Tibial nerve (tissue), 4 donors: ENCODE measurements around the gene RIPK1. TPM values are rescaled to one million over a fixed set of nuclear protein-coding genes. Genes with fewer than 3 reads are reported as not detected.

Source experiments
- DNase-seq, 2 donors: peaks; one replicate each; pipeline ENCODE4 v3.0.0-alpha.2; 2019; ENCODE audit warnings: low spot score in 2 of 2
- H3K27ac ChIP-seq, 4 donors: fragments of 200-600 bp; sonication (generic) in 3 of 4; one replicate each; pipeline ENCODE4 v1.5.1; 2017 to 2019; ENCODE audit warnings: mild to moderate bottlenecking in 1 of 4
- H3K27me3 ChIP-seq, 2 donors: fragments of 200-600 bp; sonication (generic) in 1 of 2; one replicate each; pipeline versions ENCODE4 v1.5.1 to v1.6.0; 2017 to 2019
- H3K36me3 ChIP-seq, 3 donors: fragments of 200-600 bp; sonication (generic); one replicate each; pipeline ENCODE4 v1.5.1; 2018 to 2019
- H3K4me1 ChIP-seq, 4 donors: fragments of 200-600 bp; sonication (generic) in 3 of 4; one replicate each; pipeline ENCODE4 v1.5.1; 2017 to 2019
- H3K4me3 ChIP-seq, 4 donors: fragments of 200-600 bp; sonication (generic) in 3 of 4; one replicate each; pipeline ENCODE4 v1.5.1; 2017 to 2019; ENCODE audit warnings: mild to moderate bottlenecking in 1 of 4, moderate library complexity in 1 of 4
- H3K9me3 ChIP-seq, 4 donors: fragments of 200-600 bp; sonication (generic) in 3 of 4; one replicate each; pipeline ENCODE4 v1.5.1; 2017 to 2019
- CTCF ChIP-seq, 5 experiments: fragments of 200-600 bp in 3 of 5; fragments of 450-650 bp in 2 of 5; sonication (generic) in 3 of 5; IDR thresholded peaks; one replicate each; pipeline ENCODE4 v1.5.1; 2016 to 2019; ENCODE audit warnings: antibody characterized with exemption in 5 of 5, mild to moderate bottlenecking in 3 of 5, moderate library complexity in 2 of 5
- EP300 ChIP-seq, 2 donors: sonication (generic); formaldehyde crosslinking; IDR thresholded peaks; one replicate each; pipeline ENCODE4 v1.6.1; 2017; ENCODE audit warnings: antibody characterized with exemption in 2 of 2, mild to moderate bottlenecking in 1 of 2
- POLR2A ChIP-seq, 2 donors: fragments of 450-650 bp; IDR thresholded peaks; one replicate each; pipeline ENCODE4 v1.6.1; 2017; ENCODE audit warnings: antibody characterized with exemption in 2 of 2, mild to moderate bottlenecking in 2 of 2, moderate library complexity in 2 of 2
- WGBS, 2 donors: methylation state at CpG; one replicate each; pipeline ENCODE4 v1.1.5; 2018; 5-methylcytosine and 5-hydroxymethylcytosine counted together
- total RNA-seq, 4 donors: library from RNA; depleted of rRNA; stranded (reverse); fragments of >200 nt; gene quantifications; one replicate each; pipeline ENCODE4 v1.1.0, GENCODE V29; 2016

RIPK1 gene
- total RNA-seq, 4 donors from 2014 or later = 20.1 to 22.6 (median 21.2) TPM

- Histone ChIP-seq H3K36me3 (peaks cover 0 to 53% (median 0%) of the 10 kb centered on the region in 3 donors), H3K9me3 (no peaks in the 10 kb centered on the region), H3K27me3 (no peaks in the 10 kb centered on the region), H3K4me1 (peaks cover 0 to 3% (median 0%) of the 10 kb centered on the region in 4 donors), H3K4me3 (no peak overlapping the region), H3K27ac (no peak overlapping the region)
- no peak for TF ChIP-seq CTCF (IDR thresholded peaks at IDR 0.05)
- TF ChIP-seq POLR2A (IDR thresholded peaks at IDR 0.05) = no peak
- no peak for TF ChIP-seq EP300 (IDR thresholded peaks at IDR 0.05)
- no peak for DNase-seq
- WGBS, 2 donors = 93 to 94% methylated on average over 15 of the region's 15 CpGs
These were observed 60.2 kb downstream of the RIPK1 start for GRCh38 chr6:3128356-3129108.

DNA sequence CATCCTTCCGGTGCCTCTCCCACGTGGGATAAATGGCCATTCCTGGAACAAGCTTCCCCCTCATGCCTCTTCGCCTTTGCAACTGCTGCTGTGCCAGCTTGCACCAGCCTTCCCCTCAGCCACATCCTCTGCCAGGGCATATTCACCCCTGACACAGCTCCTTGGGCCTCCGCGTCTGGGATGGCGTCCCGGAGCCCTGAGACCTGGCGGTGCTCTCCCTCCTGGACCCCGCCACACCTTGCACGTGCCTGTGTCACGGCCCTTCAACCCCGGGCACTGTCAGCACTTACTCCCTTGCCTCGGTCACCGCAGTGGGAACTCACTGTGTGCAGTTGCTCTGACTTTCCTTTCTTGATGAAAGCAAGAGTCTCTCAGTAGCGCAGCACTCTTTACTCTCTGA lies 63.4 kb downstream of the RIPK1 start:
- no peaks in the 10 kb centered on the region for H3K4me1 ChIP-seq
- WGBS, 2 donors = 91 to 93% methylated on average over 15 of the region's 15 CpGs
- no peak for DNase-seq
- H3K36me3 ChIP-seq = peaks cover 0 to 71% (median 0%) of the 10 kb centered on the region in 3 donors
- H3K9me3 ChIP-seq = no peaks in the 10 kb centered on the region
- no peak overlapping the region for H3K27ac ChIP-seq
- no peaks in the 10 kb centered on the region for H3K27me3 ChIP-seq
- no peak overlapping the region for H3K4me3 ChIP-seq
- TF ChIP-seq POLR2A (IDR thresholded peaks at IDR 0.05) = no peak
- no peak for TF ChIP-seq CTCF (IDR thresholded peaks at IDR 0.05)
- TF ChIP-seq EP300 (IDR thresholded peaks at IDR 0.05) = no peak

DNA sequence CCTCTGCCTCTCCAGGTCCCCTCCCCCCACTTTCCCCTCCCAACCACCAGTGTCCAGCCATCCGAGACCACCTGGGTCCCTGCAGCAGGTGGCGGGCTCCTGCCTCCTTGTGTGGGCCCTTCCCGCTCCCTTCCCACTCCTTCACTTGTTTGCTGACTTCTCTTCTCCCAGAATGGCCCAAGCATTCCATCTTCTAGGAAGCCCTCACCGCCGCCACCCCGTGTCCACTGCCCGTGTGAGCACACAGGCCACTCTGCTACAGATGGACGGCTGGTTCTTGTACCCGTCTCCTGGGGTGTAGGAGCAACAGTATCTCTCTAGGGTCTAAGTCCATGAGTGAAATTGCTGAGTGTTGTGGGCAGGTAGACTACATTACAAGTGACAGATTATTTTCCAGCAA lies 65.2 kb downstream of the RIPK1 start:
- Histone ChIP-seq H3K36me3 (peaks cover 0 to 86% (median 5%) of the 10 kb centered on the region in 3 donors), H3K27ac (no peak overlapping the region), H3K4me3 (no peak overlapping the region), H3K27me3 (no peaks in the 10 kb centered on the region), H3K9me3 (no peaks in the 10 kb centered on the region), H3K4me1 (peaks cover 0 to 2% (median under 1%) of the 10 kb centered on the region in 4 donors)
- 89 to 91% methylated on average over 9 of the region's 9 CpGs for WGBS, 2 donors
- TF ChIP-seq POLR2A (IDR thresholded peaks at IDR 0.05) (no peak), CTCF (IDR thresholded peaks at IDR 0.05) (no peak)
- no peak for DNase-seq

GRCh38 chr6:3135668-3136291 lies 67.5 kb downstream of the RIPK1 start:
- WGBS, 2 donors = 88 to 93% methylated on average over 13 of the region's 13 CpGs
- DNase-seq = no peak
- H3K9me3 ChIP-seq = no peaks in the 10 kb centered on the region
- peaks cover 0 to 85% (median 5%) of the 10 kb centered on the region in 3 donors for H3K36me3 ChIP-seq
- H3K4me3 ChIP-seq = no peak overlapping the region
- H3K27ac ChIP-seq = no peak overlapping the region
- H3K27me3 ChIP-seq = no peaks in the 10 kb centered on the region
- peaks cover 0 to 11% (median 7%) of the 10 kb centered on the region in 4 donors for H3K4me1 ChIP-seq
- no peak for TF ChIP-seq EP300 (IDR thresholded peaks at IDR 0.05)
- no peak for TF ChIP-seq CTCF (IDR thresholded peaks at IDR 0.05)
- TF ChIP-seq POLR2A (IDR thresholded peaks at IDR 0.05) = no peak
